Osteoblast (primary cell): ENCODE measurements around the gene ARX. TPM values are rescaled to one million over a fixed set of nuclear protein-coding genes. Genes with fewer than 3 reads are reported as not detected.

Experiments
- DNase-seq: peaks from one replicate; pipeline ENCODE4 v3.0.0; 2011; ENCODE audit warnings: low spot score, mixed read lengths; ENCODE audit not compliant: insufficient read length; ENCODE audit errors: missing footprints
- H2AFZ ChIP-seq: 2 replicates; pipeline ENCODE4 v1.6.0; 2011; ENCODE audit warnings: mild to moderate bottlenecking, low read length
- H3K27ac ChIP-seq: 2 replicates; pipeline ENCODE4 v1.5.1; 2011; ENCODE audit warnings: mild to moderate bottlenecking, low read depth, low read length, moderate library complexity
- H3K27me3 ChIP-seq: 2 replicates; pipeline ENCODE4 v1.6.0; 2012; ENCODE audit warnings: mild to moderate bottlenecking, control low read depth, inconsistent platforms, low read length, moderate library complexity; ENCODE audit not compliant: insufficient read depth
- H3K36me3 ChIP-seq: 2 replicates; pipeline ENCODE4 v1.5.1; 2011; ENCODE audit warnings: mild to moderate bottlenecking, low read length, control low read depth, moderate library complexity; ENCODE audit not compliant: insufficient read depth
- H3K4me1 ChIP-seq: 2 replicates; pipeline ENCODE4 v1.5.1; 2011; ENCODE audit warnings: mild to moderate bottlenecking, low read length, control low read depth, moderate library complexity; ENCODE audit not compliant: insufficient read depth
- H3K4me2 ChIP-seq: 2 replicates; pipeline ENCODE4 v1.6.0; 2011; ENCODE audit warnings: mild to moderate bottlenecking, low read length; ENCODE audit not compliant: insufficient read depth
- H3K4me3 ChIP-seq: fragments of 200-600 bp; sonication (generic); 3 replicates; pipeline ENCODE4 v1.5.1; 2012; ENCODE audit warnings: mild to moderate bottlenecking, low read length, inconsistent platforms; ENCODE audit not compliant: insufficient read depth
- H3K79me2 ChIP-seq: 2 replicates; pipeline ENCODE4 v1.6.0; 2012; ENCODE audit warnings: mild to moderate bottlenecking, low read length, control low read depth, inconsistent platforms; ENCODE audit not compliant: insufficient read depth
- H3K9me3 ChIP-seq: 2 replicates; pipeline ENCODE4 v1.5.1; 2011; ENCODE audit warnings: low read depth, low read length, control low read depth
- H4K20me1 ChIP-seq: 2 replicates; pipeline ENCODE4 v1.6.0; 2012; ENCODE audit warnings: mild to moderate bottlenecking, low read length, control low read depth; ENCODE audit not compliant: insufficient read depth
- CTCF ChIP-seq: IDR thresholded peaks from 2 replicates; pipeline ENCODE4 v1.5.1; 2011; ENCODE audit warnings: mild to moderate bottlenecking, low read depth, low read length, moderate library complexity; ENCODE audit errors: extremely low read depth
- total RNA-seq: library from RNA; depleted of rRNA; stranded (reverse); fragments of >200 nt; gene quantifications from 2 replicates; pipeline ENCODE4 v1.2.3, GENCODE V29; 2012

Gene ARX
- total RNA-seq, 1 donor: not detected

- Histone ChIP-seq H3K4me2 (no peak overlapping the region), H3K4me1 (no peaks in the 10 kb centered on the region), H3K36me3 (no peaks in the 10 kb centered on the region), H3K79me2 (no peaks in the 10 kb centered on the region), H3K9me3 (no peaks in the 10 kb centered on the region), H3K27me3 (peaks cover 94% of the 10 kb centered on the region), H2AFZ (no peak overlapping the region), H4K20me1 (no peaks in the 10 kb centered on the region), H3K27ac (no peak overlapping the region), H3K4me3 (no peak overlapping the region)
- DNase-seq: no peak
- TF ChIP-seq CTCF: no peak
These were observed 1.3 kb upstream of the ARX start for GRCh38 chrX:25016938-25017598.

GRCh38 chrX:25016361-25016671 lies 551 bp upstream of the ARX start:
- Histone ChIP-seq H3K4me2 (no peak overlapping the region), H3K9me3 (no peaks in the 10 kb centered on the region), H3K36me3 (no peaks in the 10 kb centered on the region), H2AFZ (no peak overlapping the region), H3K27me3 (peaks cover 92% of the 10 kb centered on the region), H3K27ac (no peak overlapping the region), H3K79me2 (no peaks in the 10 kb centered on the region), H3K4me1 (no peaks in the 10 kb centered on the region), H3K4me3 (no peak overlapping the region), H4K20me1 (no peaks in the 10 kb centered on the region)
- no peak for DNase-seq
- no peak for TF ChIP-seq CTCF

DNA sequence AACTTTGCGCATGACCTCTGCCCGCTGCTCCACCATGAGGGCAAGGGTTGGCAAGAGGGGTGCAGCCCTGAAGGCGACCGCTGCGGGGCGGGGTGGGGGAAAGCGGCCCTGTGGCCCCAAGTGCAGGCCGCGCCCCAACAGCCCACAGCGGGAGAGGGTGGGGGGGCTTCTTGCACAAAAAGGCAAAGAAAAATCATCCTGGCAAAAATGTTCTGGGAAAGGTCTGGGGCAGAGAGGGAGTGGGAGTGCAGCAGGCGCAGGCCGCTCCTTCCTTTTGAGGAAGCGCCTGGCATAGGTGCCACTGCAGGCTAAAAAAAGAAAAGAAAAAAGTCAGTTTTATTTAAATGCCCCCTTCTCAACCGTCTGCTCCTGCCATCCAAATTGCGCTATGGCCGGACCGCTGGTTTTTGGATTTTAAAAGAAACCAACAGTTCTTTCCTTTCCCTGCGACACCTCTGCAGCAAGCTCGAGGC lies 1.4 kb downstream of the ARX start:
- Histone ChIP-seq H3K9me3 (no peaks in the 10 kb centered on the region), H3K36me3 (no peaks in the 10 kb centered on the region), H3K27ac (no peak overlapping the region), H2AFZ (no peak overlapping the region), H3K4me3 (no peak overlapping the region), H3K27me3 (peaks cover 89% of the 10 kb centered on the region), H3K4me1 (no peaks in the 10 kb centered on the region), H3K79me2 (no peaks in the 10 kb centered on the region), H4K20me1 (no peaks in the 10 kb centered on the region), H3K4me2 (no peak overlapping the region)
- TF ChIP-seq CTCF: no peak
- no peak for DNase-seq

DNA sequence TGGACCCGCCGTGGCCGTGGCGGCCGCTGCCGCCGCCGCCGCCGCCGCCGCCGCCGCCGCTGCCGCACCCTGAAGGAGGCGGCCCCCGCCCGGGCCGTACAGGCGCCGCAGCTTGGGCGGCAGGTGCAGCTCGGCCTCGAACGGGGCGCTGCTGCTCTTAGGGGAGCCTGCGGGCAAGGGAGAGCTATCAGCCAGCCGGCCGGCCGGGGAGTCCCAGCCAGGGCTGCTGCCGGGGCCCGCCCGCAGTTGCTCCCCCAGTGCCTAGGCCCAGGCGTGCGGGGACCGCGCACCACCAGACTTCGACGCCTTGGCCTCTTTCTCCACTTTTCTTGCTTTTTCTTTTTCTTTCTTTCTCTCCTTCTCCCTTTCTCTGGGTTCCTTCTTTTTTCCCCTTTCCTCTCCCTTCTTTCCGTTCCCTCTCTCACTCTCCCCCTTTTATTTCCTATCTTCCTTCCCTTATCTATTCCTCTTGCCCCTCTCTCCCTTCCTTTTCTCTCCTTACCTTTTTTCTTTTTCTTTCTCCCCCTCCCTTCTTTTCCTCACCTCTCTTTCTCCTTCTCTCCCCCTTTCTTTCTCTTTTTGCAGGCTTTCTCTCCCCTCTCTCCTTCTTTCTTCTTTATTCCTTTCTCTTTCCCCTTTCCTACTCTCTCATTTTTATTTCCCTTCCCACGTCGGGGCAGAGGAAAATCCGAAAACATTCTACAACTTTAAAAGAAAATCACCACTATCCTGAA lies 2.0 kb downstream of the ARX start:
- no peaks in the 10 kb centered on the region for H3K4me1 ChIP-seq
- no peaks in the 10 kb centered on the region for H4K20me1 ChIP-seq
- H3K9me3 ChIP-seq: no peaks in the 10 kb centered on the region
- H3K79me2 ChIP-seq: no peaks in the 10 kb centered on the region
- H3K27ac ChIP-seq: no peak overlapping the region
- no peak for TF ChIP-seq CTCF
- no peaks in the 10 kb centered on the region for H3K36me3 ChIP-seq
- DNase-seq: no peak
- H3K4me2 ChIP-seq: no peak overlapping the region
- H3K27me3 ChIP-seq: peaks cover 85% of the 10 kb centered on the region
- no peak overlapping the region for H3K4me3 ChIP-seq
- H2AFZ ChIP-seq: no peak overlapping the region
